ENCODE measurements around the gene ULK4.

ULK4 gene

DNA sequence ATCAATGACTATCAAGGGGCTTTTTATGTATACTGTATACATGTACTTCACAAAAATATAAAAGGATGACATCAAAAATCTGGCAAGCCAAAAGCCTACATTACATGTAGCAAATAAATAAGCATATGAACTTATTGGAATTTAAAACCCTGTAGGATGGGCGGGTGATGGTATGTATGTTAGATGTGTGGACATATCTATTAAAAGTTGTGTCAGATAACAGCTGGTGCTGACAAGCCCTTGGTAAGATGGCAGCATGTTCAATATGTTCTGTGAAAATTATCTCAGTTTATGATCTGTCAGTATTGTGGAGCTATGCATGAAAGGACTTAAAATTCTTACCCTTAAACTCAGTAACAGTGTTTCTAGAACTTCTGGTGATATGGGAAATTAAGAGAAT is 742.5 kb downstream of the ULK4 start:
- TF ChIP-seq ZNF423 (tag by site-specific recombination; IDR thresholded peaks at IDR 0.05) (no peak), ZNF292 (tag by site-specific recombination; IDR thresholded peaks at IDR 0.05; ENCODE audit: borderline replicate concordance, low read depth) (no peak), ZNF214 (tag by site-specific recombination; IDR thresholded peaks at IDR 0.05; ENCODE audit: borderline replicate concordance) (no peak), ZNF830 (tag by site-specific recombination; IDR thresholded peaks at IDR 0.05; ENCODE audit: low read depth) (no peak)
- TF ChIP-seq, protein P1, sequence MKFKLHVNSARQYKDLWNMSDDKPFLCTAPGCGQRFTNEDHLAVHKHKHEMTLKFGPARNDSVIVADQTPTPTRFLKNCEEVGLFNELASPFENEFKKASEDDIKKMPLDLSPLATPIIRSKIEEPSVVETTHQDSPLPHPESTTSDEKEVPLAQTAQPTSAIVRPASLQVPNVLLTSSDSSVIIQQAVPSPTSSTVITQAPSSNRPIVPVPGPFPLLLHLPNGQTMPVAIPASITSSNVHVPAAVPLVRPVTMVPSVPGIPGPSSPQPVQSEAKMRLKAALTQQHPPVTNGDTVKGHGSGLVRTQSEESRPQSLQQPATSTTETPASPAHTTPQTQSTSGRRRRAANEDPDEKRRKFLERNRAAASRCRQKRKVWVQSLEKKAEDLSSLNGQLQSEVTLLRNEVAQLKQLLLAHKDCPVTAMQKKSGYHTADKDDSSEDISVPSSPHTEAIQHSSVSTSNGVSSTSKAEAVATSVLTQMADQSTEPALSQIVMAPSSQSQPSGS (tag by site-specific recombination; IDR thresholded peaks at IDR 0.05; ENCODE audit: low read depth): no peak
- TF ChIP-seq, protein P2, sequence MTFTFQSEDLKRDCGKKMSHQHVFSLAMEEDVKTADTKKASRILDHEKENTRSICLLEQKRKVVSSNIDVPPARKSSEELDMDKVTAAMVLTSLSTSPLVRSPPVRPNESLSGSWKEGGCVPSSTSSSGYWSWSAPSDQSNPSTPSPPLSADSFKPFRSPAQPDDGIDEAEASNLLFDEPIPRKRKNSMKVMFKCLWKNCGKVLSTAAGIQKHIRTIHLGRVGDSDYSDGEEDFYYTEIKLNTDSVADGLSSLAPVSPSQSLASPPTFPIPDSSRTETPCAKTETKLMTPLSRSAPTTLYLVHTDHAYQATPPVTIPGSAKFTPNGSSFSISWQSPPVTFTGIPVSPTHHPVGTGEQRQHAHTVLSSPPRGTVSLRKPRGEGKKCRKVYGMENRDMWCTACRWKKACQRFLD (tag by site-specific recombination; IDR thresholded peaks at IDR 0.05): no peak
- H3K4me3 ChIP-seq (ENCODE audit: low read depth, low read length): no peak overlapping the region
- ChIA-PET POLR2A (interaction anchor here (1.0 kb wide), 1 partner anchor 20 kb away, joined by 5 read pairs; the partner anchor contains the start of gene CTNNB1), CTCF (no interaction called here)
- H3K4me1 ChIP-seq (ENCODE audit: control insufficient read depth, insufficient read depth, low read length): peaks cover 5% of the 10 kb centered on the region
- no peak overlapping the region for H3K27ac ChIP-seq (ENCODE audit: extremely low read depth, low read depth, low read length)
- H3K9me3 ChIP-seq (ENCODE audit: control insufficient read depth, insufficient read depth, low read depth, low read length): no peaks in the 10 kb centered on the region
- peaks cover 2 to 8% of the 10 kb centered on the region in 2 experiments; a peak in 1 of 3 replicates for H3K36me3 ChIP-seq (ENCODE audit: control insufficient read depth in 2 of 2, insufficient read depth in 1 of 2, low read length in 2 of 2)

DNA sequence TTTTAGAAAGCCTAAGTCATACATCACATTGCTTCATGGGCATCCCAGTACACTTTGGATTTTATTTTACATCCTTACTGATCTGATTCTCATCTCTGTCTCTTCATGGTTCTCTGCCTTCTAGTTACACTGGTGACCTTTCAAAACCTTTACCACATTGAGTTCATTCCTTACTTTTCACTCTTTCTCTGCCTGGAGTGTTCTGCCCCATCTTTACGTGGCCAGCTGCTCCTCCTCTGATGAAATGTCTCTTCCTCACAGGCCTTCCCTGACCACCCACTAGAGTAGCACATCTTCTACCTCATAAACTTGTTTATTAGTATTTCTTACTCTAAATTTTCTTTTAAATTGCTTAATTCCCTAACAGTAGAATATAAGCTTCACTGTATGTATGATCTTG is 744.9 kb downstream of the ULK4 start:
- CTCF ChIA-PET: interaction anchor here (0.8 kb wide), 1 partner anchor 14 kb away, joined by 3 read pairs; no protein-coding TSS in a partner anchor
- POLR2A ChIA-PET: no interaction called here
- no peaks in the 10 kb centered on the region for H3K36me3 ChIP-seq (ENCODE audit: control insufficient read depth in 2 of 2, insufficient read depth in 1 of 2, low read length in 2 of 2)
- no peaks in the 10 kb centered on the region for H3K9me3 ChIP-seq (ENCODE audit: control insufficient read depth, insufficient read depth, low read depth, low read length)
- TF ChIP-seq ZNF600 (tag by site-specific recombination; IDR thresholded peaks at IDR 0.05) (peak; percentile 41; the same call in 1 of the 2 replicates), IKZF3 (tag by site-specific recombination; IDR thresholded peaks at IDR 0.05) (no peak)
- H3K4me1 ChIP-seq (ENCODE audit: control insufficient read depth, insufficient read depth, low read length): peaks cover 9% of the 10 kb centered on the region
- no peak overlapping the region for H3K27ac ChIP-seq (ENCODE audit: extremely low read depth, low read depth, low read length)
- no peak overlapping the region for H3K4me3 ChIP-seq (ENCODE audit: low read depth, low read length)

DNA sequence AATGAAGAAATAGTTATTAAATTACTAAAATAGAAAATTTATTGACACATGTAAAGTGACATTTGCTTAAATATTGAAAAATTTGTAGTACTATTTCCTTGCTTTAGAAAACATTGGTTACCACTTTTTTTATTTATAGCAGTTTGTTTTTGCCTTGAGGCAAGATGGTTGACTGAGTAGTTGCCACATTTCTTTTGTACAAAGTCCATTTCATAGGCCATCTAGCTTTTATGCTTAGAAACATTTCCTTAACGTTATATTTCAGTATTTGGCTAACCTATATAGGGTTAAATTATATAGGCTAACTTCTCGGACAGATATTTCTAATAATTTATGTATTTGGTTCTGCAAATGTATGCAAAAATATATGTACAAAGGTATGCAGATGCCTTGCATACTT is 745.5 kb downstream of the ULK4 start:
- Histone ChIP-seq H3K36me3 (ENCODE audit: control insufficient read depth in 2 of 2, insufficient read depth in 1 of 2, low read length in 2 of 2) (peaks cover 0 to 2% of the 10 kb centered on the region in 2 experiments; a peak in 1 of 3 replicates), H3K27ac (ENCODE audit: extremely low read depth, low read depth, low read length) (no peak overlapping the region), H3K4me3 (ENCODE audit: low read depth, low read length) (no peak overlapping the region), H3K4me1 (ENCODE audit: control insufficient read depth, insufficient read depth, low read length) (peaks cover 9% of the 10 kb centered on the region), H3K9me3 (ENCODE audit: control insufficient read depth, insufficient read depth, low read depth, low read length) (no peaks in the 10 kb centered on the region)
- POLR2A ChIA-PET: no interaction called here
- CTCF ChIA-PET: interaction anchor here (0.7 to 0.8 kb wide), 2 partner anchors 14 to 15 kb away, joined by 3 read pairs; no protein-coding TSS in a partner anchor
- no peak for TF ChIP-seq ZNF701 (tag by site-specific recombination; IDR thresholded peaks at IDR 0.05)
- no peak for TF ChIP-seq ZNF621 (tag by site-specific recombination; IDR thresholded peaks at IDR 0.05)
- TF ChIP-seq, protein P3, sequence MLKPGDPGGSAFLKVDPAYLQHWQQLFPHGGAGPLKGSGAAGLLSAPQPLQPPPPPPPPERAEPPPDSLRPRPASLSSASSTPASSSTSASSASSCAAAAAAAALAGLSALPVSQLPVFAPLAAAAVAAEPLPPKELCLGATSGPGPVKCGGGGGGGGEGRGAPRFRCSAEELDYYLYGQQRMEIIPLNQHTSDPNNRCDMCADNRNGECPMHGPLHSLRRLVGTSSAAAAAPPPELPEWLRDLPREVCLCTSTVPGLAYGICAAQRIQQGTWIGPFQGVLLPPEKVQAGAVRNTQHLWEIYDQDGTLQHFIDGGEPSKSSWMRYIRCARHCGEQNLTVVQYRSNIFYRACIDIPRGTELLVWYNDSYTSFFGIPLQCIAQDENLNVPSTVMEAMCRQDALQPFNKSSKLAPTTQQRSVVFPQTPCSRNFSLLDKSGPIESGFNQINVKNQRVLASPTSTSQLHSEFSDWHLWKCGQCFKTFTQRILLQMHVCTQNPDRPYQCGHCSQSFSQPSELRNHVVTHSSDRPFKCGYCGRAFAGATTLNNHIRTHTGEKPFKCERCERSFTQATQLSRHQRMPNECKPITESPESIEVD (tag by site-specific recombination; IDR thresholded peaks at IDR 0.05): 0 out of 2 replicates have a peak, but pooled peaks have one; percentile 9

DNA sequence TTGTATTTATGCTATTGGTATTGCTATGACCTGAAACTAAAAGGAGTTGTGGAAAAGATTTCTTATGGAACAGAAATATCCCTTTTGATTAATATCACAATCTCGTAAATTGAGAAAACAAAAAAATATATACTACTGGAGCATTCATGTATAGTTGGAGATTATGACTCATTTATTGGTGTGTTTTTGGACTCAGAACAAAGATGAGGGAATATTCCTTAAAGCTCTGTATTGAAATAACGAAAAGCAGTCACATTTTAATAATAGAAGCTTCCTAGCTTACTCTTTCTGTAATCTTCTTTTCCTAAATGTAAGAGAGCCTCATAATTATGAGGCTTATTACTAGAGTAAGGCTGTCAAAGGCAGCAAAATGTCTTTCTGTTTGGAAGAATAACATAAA is 748.3 kb downstream of the ULK4 start:
- POLR2A ChIA-PET: interaction anchor here (2.4 kb wide), 1 partner anchor 14 kb away, joined by 11 read pairs; the partner anchor contains the start of gene CTNNB1
- H3K4me3 ChIP-seq (ENCODE audit: low read depth, low read length): no peak overlapping the region
- peaks cover 0 to 13% of the 10 kb centered on the region in 2 experiments; a peak in 1 of 3 replicates for H3K36me3 ChIP-seq (ENCODE audit: control insufficient read depth in 2 of 2, insufficient read depth in 1 of 2, low read length in 2 of 2)
- TF ChIP-seq ZBTB8A (tag by site-specific recombination; IDR thresholded peaks at IDR 0.05): no peak
- TF ChIP-seq ZNF366 (tag by site-specific recombination; conservative IDR thresholded peaks at IDR 0.05): no peak
- TF ChIP-seq ZNF664 (tag by site-specific recombination; IDR thresholded peaks at IDR 0.05): no peak
- no peak for TF ChIP-seq ZNF416 (tag by site-specific recombination; IDR thresholded peaks at IDR 0.05)
- TF ChIP-seq, protein P4, sequence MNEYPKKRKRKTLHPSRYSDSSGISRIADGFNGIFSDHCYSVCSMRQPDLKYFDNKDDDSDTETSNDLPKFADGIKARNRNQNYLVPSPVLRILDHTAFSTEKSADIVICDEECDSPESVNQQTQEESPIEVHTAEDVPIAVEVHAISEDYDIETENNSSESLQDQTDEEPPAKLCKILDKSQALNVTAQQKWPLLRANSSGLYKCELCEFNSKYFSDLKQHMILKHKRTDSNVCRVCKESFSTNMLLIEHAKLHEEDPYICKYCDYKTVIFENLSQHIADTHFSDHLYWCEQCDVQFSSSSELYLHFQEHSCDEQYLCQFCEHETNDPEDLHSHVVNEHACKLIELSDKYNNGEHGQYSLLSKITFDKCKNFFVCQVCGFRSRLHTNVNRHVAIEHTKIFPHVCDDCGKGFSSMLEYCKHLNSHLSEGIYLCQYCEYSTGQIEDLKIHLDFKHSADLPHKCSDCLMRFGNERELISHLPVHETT (tag by site-specific recombination; IDR thresholded peaks at IDR 0.05): no peak
- no peak for TF ChIP-seq SALL2 (tag by site-specific recombination; IDR thresholded peaks at IDR 0.05; ENCODE audit: borderline replicate concordance)
- no peak for TF ChIP-seq ZNF114 (tag by site-specific recombination; IDR thresholded peaks at IDR 0.05)
- TF ChIP-seq IKZF3 (tag by site-specific recombination; IDR thresholded peaks at IDR 0.05): no peak
- no peak for TF ChIP-seq HOXA7 (CRISPR knock-in tag; IDR thresholded peaks at IDR 0.05; ENCODE audit: borderline replicate concordance)
- no peak for TF ChIP-seq ZNF248 (tag by site-specific recombination; IDR thresholded peaks at IDR 0.05)
- H3K4me1 ChIP-seq (ENCODE audit: control insufficient read depth, insufficient read depth, low read length): peaks cover 9% of the 10 kb centered on the region
- no peak overlapping the region for H3K27ac ChIP-seq (ENCODE audit: extremely low read depth, low read depth, low read length)
- H3K9me3 ChIP-seq (ENCODE audit: control insufficient read depth, insufficient read depth, low read depth, low read length): no peaks in the 10 kb centered on the region
- CTCF ChIA-PET: no interaction called here
